Right kidney (tissue), 1 donor: ENCODE measurements around the gene ARMC9.
"Not testable (repeated sequence)": the region's sequence is repeated elsewhere in the genome, so short reads cannot be mapped to it uniquely, and the experiment has no call there.

ENCODE experiments used
- DNase-seq: peaks from one replicate; pipeline ENCODE4 v3.0.0-alpha.2; 2016

ARMC9 gene

GRCh38 chr2:231343006-231343710 lies 144.7 kb downstream of the ARMC9 start:
- no peak for DNase-seq

- DNase-seq: no peak
These were observed 145.6 kb downstream of the ARMC9 start for GRCh38 chr2:231343988-231344387.

GRCh38 chr2:231344851-231345250 lies 146.4 kb downstream of the ARMC9 start:
- DNase-seq: no peak

- DNase-seq: no peak
These were observed 148.7 kb downstream of the ARMC9 start for GRCh38 chr2:231347081-231347480.

GRCh38 chr2:231347638-231348037 lies 149.2 kb downstream of the ARMC9 start:
- DNase-seq: no peak

- no peak for DNase-seq
These were observed 149.7 kb downstream of the ARMC9 start for GRCh38 chr2:231348173-231348572.

- no peak for DNase-seq
These were observed 150.4 kb downstream of the ARMC9 start for GRCh38 chr2:231348704-231349373.

GRCh38 chr2:231349374-231349735 lies 150.9 kb downstream of the ARMC9 start:
- DNase-seq: not testable (repeated sequence)

- DNase-seq: no peak
These were observed 153.2 kb downstream of the ARMC9 start for GRCh38 chr2:231351648-231352047.

GRCh38 chr2:231353469-231353868 lies 155.0 kb downstream of the ARMC9 start:
- no peak for DNase-seq

GRCh38 chr2:231355508-231356465 lies 157.4 kb downstream of the ARMC9 start:
- DNase-seq: peak; percentile 51

GRCh38 chr2:231356466-231356844 lies 158.0 kb downstream of the ARMC9 start:
- DNase-seq: no peak

GRCh38 chr2:231357048-231357447 lies 158.6 kb downstream of the ARMC9 start:
- DNase-seq: no peak

GRCh38 chr2:231357931-231358330 lies 159.5 kb downstream of the ARMC9 start:
- no peak for DNase-seq

- DNase-seq: no peak
These were observed 161.0 kb downstream of the ARMC9 start for GRCh38 chr2:231359441-231359840.

- no peak for DNase-seq
These were observed 161.5 kb downstream of the ARMC9 start for GRCh38 chr2:231359948-231360347.

GRCh38 chr2:231360401-231360800 lies 162.0 kb downstream of the ARMC9 start:
- no peak for DNase-seq

GRCh38 chr2:231360881-231361371 lies 162.5 kb downstream of the ARMC9 start:
- DNase-seq: no peak

GRCh38 chr2:231361701-231362554 lies 163.5 kb downstream of the ARMC9 start:
- no peak for DNase-seq

GRCh38 chr2:231362555-231363184 lies 164.2 kb downstream of the ARMC9 start:
- no peak for DNase-seq

GRCh38 chr2:231364061-231364460 lies 165.6 kb downstream of the ARMC9 start:
- DNase-seq: no peak
